Peyer's patch (tissue), 4 donors: ENCODE results near the gene PHF23. TPM values are rescaled to one million over a fixed set of nuclear protein-coding genes. Genes with fewer than 3 reads are reported as not detected.

ENCODE experiments used
- DNase-seq, 3 donors: peaks; one replicate each; pipeline ENCODE4 v3.0.0-alpha.2; 2017 to 2019
- H3K27ac ChIP-seq, 4 donors: fragments of 200-600 bp; sonication (generic); one replicate each; pipeline ENCODE4 v1.5.1; 2016 to 2019
- H3K27me3 ChIP-seq, 2 donors: fragments of 200-600 bp; sonication (generic); one replicate each; pipeline ENCODE4 v1.5.1; 2019
- H3K36me3 ChIP-seq, 3 donors: fragments of 200-600 bp; sonication (generic); one replicate each; pipeline ENCODE4 v1.5.1; 2016 to 2019
- H3K4me1 ChIP-seq, 4 donors: fragments of 200-600 bp; sonication (generic); one replicate each; pipeline ENCODE4 v1.5.1; 2016 to 2019
- H3K4me3 ChIP-seq, 4 donors: fragments of 200-600 bp; sonication (generic); 1 replicate in 3 of 4; 2 replicates in 1 of 4; pipeline ENCODE4 v1.5.1; 2016 to 2019; ENCODE audit warnings: mild to moderate bottlenecking in 1 of 4
- H3K9me3 ChIP-seq, 4 donors: fragments of 200-600 bp; sonication (generic); one replicate each; pipeline ENCODE4 v1.5.1; 2016 to 2019; ENCODE audit warnings: mild to moderate bottlenecking in 1 of 4
- CTCF ChIP-seq, 6 experiments: fragments of 450-650 bp in 4 of 6; fragments of 200-600 bp in 2 of 6; sonication (generic) in 1 of 6; IDR thresholded peaks; one replicate each; pipeline ENCODE4 v1.5.1; 2017 to 2019; ENCODE audit warnings: antibody characterized with exemption in 6 of 6, mild to moderate bottlenecking in 3 of 6, moderate library complexity in 1 of 6
- POLR2A ChIP-seq, 2 donors: fragments of 450-650 bp; IDR thresholded peaks; one replicate each; pipeline ENCODE4 v1.5.1; 2017; ENCODE audit warnings: antibody characterized with exemption in 2 of 2, mild to moderate bottlenecking in 2 of 2, moderate library complexity in 2 of 2
- small RNA-seq, 2 donors: library from RNA; depleted of rRNA; stranded (forward); fragments of <200 nt; gene quantifications; one replicate each; pipeline ENCODE3, GENCODE V24; 2016
- total RNA-seq, 4 donors: library from RNA; depleted of rRNA; stranded (reverse); fragments of >200 nt; gene quantifications; one replicate each; pipeline ENCODE4 v1.1.0, GENCODE V29; 2016

Gene PHF23
- total RNA-seq, 4 donors from 2014 or later, result 22.2 to 38.8 (median 35.1) TPM

GRCh38 chr17:7191571-7192270, 47.5 kb downstream of the PHF23 start:
- TF ChIP-seq POLR2A (IDR thresholded peaks at IDR 0.05) (no peak), CTCF (IDR thresholded peaks at IDR 0.05) (no peak)
- H3K4me3 ChIP-seq, result no peak overlapping the region
- no peaks in the 10 kb centered on the region for H3K4me1 ChIP-seq
- DNase-seq, result no peak
- peaks cover 0 to 19% (median 0%) of the 10 kb centered on the region in 3 donors for H3K36me3 ChIP-seq
- H3K27ac ChIP-seq, result no peak overlapping the region
- H3K9me3 ChIP-seq, result no peaks in the 10 kb centered on the region
- H3K27me3 ChIP-seq, result no peaks in the 10 kb centered on the region

GRCh38 chr17:7191069-7191468, 48.2 kb downstream of the PHF23 start:
- Histone ChIP-seq H3K27ac (no peak overlapping the region), H3K27me3 (no peaks in the 10 kb centered on the region), H3K9me3 (no peaks in the 10 kb centered on the region), H3K36me3 (peaks cover 0 to 12% (median 0%) of the 10 kb centered on the region in 3 donors), H3K4me3 (no peak overlapping the region), H3K4me1 (no peaks in the 10 kb centered on the region)
- DNase-seq, result no peak
- TF ChIP-seq CTCF (IDR thresholded peaks at IDR 0.05), result no peak
- TF ChIP-seq POLR2A (IDR thresholded peaks at IDR 0.05), result no peak

- no peaks in the 10 kb centered on the region for H3K27me3 ChIP-seq
- no peak overlapping the region for H3K27ac ChIP-seq
- peaks cover 0 to 6% (median 0%) of the 10 kb centered on the region in 3 donors for H3K36me3 ChIP-seq
- no peak for DNase-seq
- no peak overlapping the region for H3K4me3 ChIP-seq
- no peaks in the 10 kb centered on the region for H3K4me1 ChIP-seq
- H3K9me3 ChIP-seq, result no peaks in the 10 kb centered on the region
- no peak for TF ChIP-seq POLR2A (IDR thresholded peaks at IDR 0.05)
- TF ChIP-seq CTCF (IDR thresholded peaks at IDR 0.05), result no peak
Measured at GRCh38 chr17:7190276-7190917, 48.9 kb downstream of the PHF23 start.

GRCh38 chr17:7186241-7186640, 53.0 kb downstream of the PHF23 start:
- Histone ChIP-seq H3K27ac (no peak overlapping the region), H3K36me3 (no peaks in the 10 kb centered on the region), H3K4me3 (no peak overlapping the region), H3K27me3 (no peaks in the 10 kb centered on the region), H3K9me3 (no peaks in the 10 kb centered on the region), H3K4me1 (no peaks in the 10 kb centered on the region)
- no peak for TF ChIP-seq CTCF (IDR thresholded peaks at IDR 0.05)
- TF ChIP-seq POLR2A (IDR thresholded peaks at IDR 0.05), result no peak
- no peak for DNase-seq

Small RNA genes lying within 50 kb of the gene (small RNA-seq; reads per million reads assigned to genes)
- gene AC120057.4, result 0 reads per million in 2 donors
- gene MIR324, result 0.82 to 5.5 reads per million in 2 donors
- 0 reads per million in 2 donors for gene RF00019

Other genes with a start within 250 kb of the PHF23 start
- not detected for gene ALOX12, start 243.4 kb downstream of the PHF23 start, total RNA-seq
- gene RNASEK, start 226.8 kb downstream of the PHF23 start, total RNA-seq, result 100 to 1,000 TPM in 2 of 4 donors, 10 to 100 TPM in 2; 56.9 to 138 (median 109) TPM
- gene BCL6B, start 216.4 kb downstream of the PHF23 start, total RNA-seq, result 1 to 10 TPM in 2 of 4 donors, under 1 TPM in 2; 0.57 to 9.9 (median 1.4) TPM
- 10 to 100 TPM in 1 of 4 donors, 1 to 10 TPM in 3; 7.5 to 16.4 (median 8.8) TPM for gene SLC16A13, start 203.4 kb downstream of the PHF23 start, total RNA-seq
- gene SLC16A11, start 195.4 kb downstream of the PHF23 start, total RNA-seq, result 1 to 10 TPM in 1 of 4 donors, under 1 TPM in 1, not detected in 2; 0.94 to 1.1 TPM
- 1 to 10 TPM; 1.8 to 9.9 (median 5.6) TPM for gene CLEC10A, start 159.2 kb downstream of the PHF23 start, total RNA-seq
- gene ASGR2, start 124.6 kb downstream of the PHF23 start, total RNA-seq, result not detected
- 1 to 10 TPM in 1 of 4 donors, under 1 TPM in 2, not detected in 1; 0.88 to 2.5 (median 0.94) TPM for gene ASGR1, start 60.1 kb downstream of the PHF23 start, total RNA-seq
- gene DLG4, start 19.6 kb downstream of the PHF23 start, total RNA-seq, result 10 to 100 TPM in 2 of 4 donors, 1 to 10 TPM in 2; 2.6 to 15.7 (median 9.4) TPM
- gene ACADVL, start 19.5 kb downstream of the PHF23 start, total RNA-seq, result 1,000 to 10,000 TPM; 1,292 to 4,167 (median 1,553) TPM
- gene DVL2, start 4.9 kb downstream of the PHF23 start, total RNA-seq, result 10 to 100 TPM; 42.1 to 61.9 (median 50.1) TPM
- 100 to 1,000 TPM; 288 to 521 (median 367) TPM for gene GABARAP, start 3.0 kb upstream of the PHF23 start, total RNA-seq
- 10 to 100 TPM; 55.3 to 86.9 (median 76.4) TPM for gene CTDNEP1, start 12.3 kb upstream of the PHF23 start, total RNA-seq
- gene ELP5, start 12.8 kb upstream of the PHF23 start, total RNA-seq, result 10 to 100 TPM; 15.1 to 75.1 (median 29.0) TPM
- gene CLDN7, start 23.0 kb upstream of the PHF23 start, total RNA-seq, result 1,000 to 10,000 TPM in 1 of 4 donors, 100 to 1,000 TPM in 2, 10 to 100 TPM in 1; 80.0 to 1,052 (median 864) TPM
- 1 to 10 TPM in 3 of 4 donors, not detected in 1; 1.1 to 7.6 (median 4.8) TPM for gene SLC2A4, start 42.3 kb upstream of the PHF23 start, total RNA-seq
- 10 to 100 TPM; 20.7 to 70.0 (median 24.6) TPM for gene YBX2, start 55.2 kb upstream of the PHF23 start, total RNA-seq
- gene EIF5A, start 68.2 kb upstream of the PHF23 start, total RNA-seq, result 100 to 1,000 TPM in 3 of 4 donors, 10 to 100 TPM in 1; 94.4 to 128 (median 120) TPM
- 100 to 1,000 TPM in 1 of 4 donors, 10 to 100 TPM in 3; 93.2 to 148 (median 94.2) TPM for gene GPS2, start 75.9 kb upstream of the PHF23 start, total RNA-seq
- 10 to 100 TPM; 23.3 to 69.0 (median 53.9) TPM for gene NEURL4, start 89.9 kb upstream of the PHF23 start, total RNA-seq
- 100 to 1,000 TPM in 1 of 4 donors, 10 to 100 TPM in 3; 15.6 to 696 (median 24.0) TPM for gene ACAP1, start 97.1 kb upstream of the PHF23 start, total RNA-seq
- 1 to 10 TPM; 2.5 to 8.9 (median 7.1) TPM for gene KCTD11, start 112.7 kb upstream of the PHF23 start, total RNA-seq
- gene TMEM95, start 115.7 kb upstream of the PHF23 start, total RNA-seq, result not detected
- gene TNK1, start 141.6 kb upstream of the PHF23 start, total RNA-seq, result 10 to 100 TPM; 19.8 to 54.4 (median 44.4) TPM
- 10 to 100 TPM; 10.7 to 38.8 (median 21.9) TPM for gene PLSCR3, start 155.1 kb upstream of the PHF23 start, total RNA-seq
- gene TMEM256, start 164.6 kb upstream of the PHF23 start, total RNA-seq, result 100 to 1,000 TPM in 2 of 4 donors, 10 to 100 TPM in 2; 37.1 to 334 (median 126) TPM
- gene NLGN2, start 168.4 kb upstream of the PHF23 start, total RNA-seq, result 1 to 10 TPM in 3 of 4 donors, under 1 TPM in 1; 0.88 to 9.9 (median 5.8) TPM
- gene SPEM1, start 180.9 kb upstream of the PHF23 start, total RNA-seq, result not detected
- gene SPEM2, start 186.2 kb upstream of the PHF23 start, total RNA-seq, result not detected
- not detected for gene SPEM3, start 189.4 kb upstream of the PHF23 start, total RNA-seq
- 10 to 100 TPM in 3 of 4 donors, 1 to 10 TPM in 1; 4.1 to 21.7 (median 17.0) TPM for gene TMEM102, start 196.0 kb upstream of the PHF23 start, total RNA-seq
- gene FGF11, start 200.1 kb upstream of the PHF23 start, total RNA-seq, result 1 to 10 TPM in 1 of 4 donors, not detected in 3; 1.0 TPM
- gene CHRNB1, start 205.6 kb upstream of the PHF23 start, total RNA-seq, result 1 to 10 TPM; 4.0 to 9.1 (median 5.8) TPM
- 10 to 100 TPM; 15.1 to 27.3 (median 24.5) TPM for gene ZBTB4, start 240.2 kb upstream of the PHF23 start, total RNA-seq
- gene SLC35G6, start 242.0 kb upstream of the PHF23 start, total RNA-seq, result not detected
- gene POLR2A, start 244.9 kb upstream of the PHF23 start, total RNA-seq, result 100 to 1,000 TPM in 3 of 4 donors, 10 to 100 TPM in 1; 94.6 to 204 (median 157) TPM